Measurements from ENCODE around the gene PNKD.

- TF ChIP-seq EP300 (IDR thresholded peaks at IDR 0.05; ENCODE audit: borderline replicate concordance) (no peak), USF1 (IDR thresholded peaks at IDR 0.05) (no peak), TAF1 (IDR thresholded peaks at IDR 0.05; ENCODE audit: low read depth) (no peak), RAD21 (IDR thresholded peaks at IDR 0.05; ENCODE audit: low read depth) (no peak), TCF12 (IDR thresholded peaks at IDR 0.05; ENCODE audit: low read depth) (no peak), YY1 (IDR thresholded peaks at IDR 0.05; ENCODE audit: low read depth) (no peak)
- TF ChIP-seq, protein P1, sequence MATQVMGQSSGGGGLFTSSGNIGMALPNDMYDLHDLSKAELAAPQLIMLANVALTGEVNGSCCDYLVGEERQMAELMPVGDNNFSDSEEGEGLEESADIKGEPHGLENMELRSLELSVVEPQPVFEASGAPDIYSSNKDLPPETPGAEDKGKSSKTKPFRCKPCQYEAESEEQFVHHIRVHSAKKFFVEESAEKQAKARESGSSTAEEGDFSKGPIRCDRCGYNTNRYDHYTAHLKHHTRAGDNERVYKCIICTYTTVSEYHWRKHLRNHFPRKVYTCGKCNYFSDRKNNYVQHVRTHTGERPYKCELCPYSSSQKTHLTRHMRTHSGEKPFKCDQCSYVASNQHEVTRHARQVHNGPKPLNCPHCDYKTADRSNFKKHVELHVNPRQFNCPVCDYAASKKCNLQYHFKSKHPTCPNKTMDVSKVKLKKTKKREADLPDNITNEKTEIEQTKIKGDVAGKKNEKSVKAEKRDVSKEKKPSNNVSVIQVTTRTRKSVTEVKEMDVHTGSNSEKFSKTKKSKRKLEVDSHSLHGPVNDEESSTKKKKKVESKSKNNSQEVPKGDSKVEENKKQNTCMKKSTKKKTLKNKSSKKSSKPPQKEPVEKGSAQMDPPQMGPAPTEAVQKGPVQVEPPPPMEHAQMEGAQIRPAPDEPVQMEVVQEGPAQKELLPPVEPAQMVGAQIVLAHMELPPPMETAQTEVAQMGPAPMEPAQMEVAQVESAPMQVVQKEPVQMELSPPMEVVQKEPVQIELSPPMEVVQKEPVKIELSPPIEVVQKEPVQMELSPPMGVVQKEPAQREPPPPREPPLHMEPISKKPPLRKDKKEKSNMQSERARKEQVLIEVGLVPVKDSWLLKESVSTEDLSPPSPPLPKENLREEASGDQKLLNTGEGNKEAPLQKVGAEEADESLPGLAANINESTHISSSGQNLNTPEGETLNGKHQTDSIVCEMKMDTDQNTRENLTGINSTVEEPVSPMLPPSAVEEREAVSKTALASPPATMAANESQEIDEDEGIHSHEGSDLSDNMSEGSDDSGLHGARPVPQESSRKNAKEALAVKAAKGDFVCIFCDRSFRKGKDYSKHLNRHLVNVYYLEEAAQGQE (IDR thresholded peaks at IDR 0.05; ENCODE audit: low read depth): no peak
These were observed 8.7 kb upstream of the PNKD start for GRCh38 chr2:218261423-218262236.
